Erythroblast (primary cell): Measurements from ENCODE around the gene NR3C2.

ENCODE experiments used
- GATA1 ChIP-seq: IDR thresholded peaks from 2 replicates; pipeline ENCODE4 v1.6.1; 2011; ENCODE audit warnings: low read depth, mild to moderate bottlenecking, control low read depth, low read length, moderate library complexity
- POLR2A ChIP-seq: IDR thresholded peaks from 2 replicates; pipeline ENCODE4 v1.6.1; 2011; ENCODE audit warnings: mild to moderate bottlenecking, low read length

- TF ChIP-seq POLR2A: no peak
- no peak for TF ChIP-seq GATA1
Observed at GRCh38 chr4:148101235-148101634, 341.0 kb downstream of the NR3C2 start.
